CD4-positive, alpha-beta T cell treated with Interleukin-15 for 1 hour (primary cell): Measurements from ENCODE around the gene OXT.
"Not testable (repeated sequence)": the region's sequence is repeated elsewhere in the genome, so short reads cannot be mapped to it uniquely, and the experiment has no call there.

Experiments
- DNase-seq: peaks from one replicate; pipeline ENCODE4 v3.0.0-alpha.2; 2020

Gene OXT

DNA sequence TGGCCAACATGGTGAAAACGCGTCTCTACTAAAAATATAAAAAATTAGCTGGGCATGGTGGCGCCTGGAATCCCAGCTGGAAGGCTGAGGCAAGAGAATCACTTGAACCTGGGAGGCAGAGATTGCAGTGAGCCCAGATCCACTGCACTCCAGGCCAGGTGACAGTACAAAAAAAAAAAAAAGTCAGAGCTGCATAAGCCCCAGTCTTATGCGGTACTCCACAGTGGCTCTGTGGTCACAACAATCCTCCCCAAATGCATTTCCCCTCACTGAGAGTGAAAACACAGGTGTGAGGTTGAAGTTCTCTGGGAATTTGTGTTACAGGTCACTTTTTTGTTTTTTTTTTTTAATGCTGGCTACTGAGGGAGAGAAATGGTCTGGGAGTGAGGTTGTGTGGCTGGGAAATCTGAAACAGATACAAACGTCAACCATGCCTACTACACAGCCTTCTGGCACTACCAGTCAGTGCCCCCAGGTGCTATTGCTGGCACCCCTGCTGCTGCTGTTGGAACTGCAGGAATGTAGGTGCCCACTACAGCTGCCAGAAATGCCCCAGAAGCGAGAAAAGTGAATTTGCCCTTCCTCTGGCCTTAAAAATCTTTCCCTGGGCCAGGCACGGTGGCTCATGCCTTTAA, 19.9 kb upstream of the OXT start:
- no peak for DNase-seq

GRCh38 chr20:3059489-3059888, 11.9 kb upstream of the OXT start:
- DNase-seq: no peak

- DNase-seq: not testable (repeated sequence)
Measured at GRCh38 chr20:3064119-3064518, 7.3 kb upstream of the OXT start.

DNA sequence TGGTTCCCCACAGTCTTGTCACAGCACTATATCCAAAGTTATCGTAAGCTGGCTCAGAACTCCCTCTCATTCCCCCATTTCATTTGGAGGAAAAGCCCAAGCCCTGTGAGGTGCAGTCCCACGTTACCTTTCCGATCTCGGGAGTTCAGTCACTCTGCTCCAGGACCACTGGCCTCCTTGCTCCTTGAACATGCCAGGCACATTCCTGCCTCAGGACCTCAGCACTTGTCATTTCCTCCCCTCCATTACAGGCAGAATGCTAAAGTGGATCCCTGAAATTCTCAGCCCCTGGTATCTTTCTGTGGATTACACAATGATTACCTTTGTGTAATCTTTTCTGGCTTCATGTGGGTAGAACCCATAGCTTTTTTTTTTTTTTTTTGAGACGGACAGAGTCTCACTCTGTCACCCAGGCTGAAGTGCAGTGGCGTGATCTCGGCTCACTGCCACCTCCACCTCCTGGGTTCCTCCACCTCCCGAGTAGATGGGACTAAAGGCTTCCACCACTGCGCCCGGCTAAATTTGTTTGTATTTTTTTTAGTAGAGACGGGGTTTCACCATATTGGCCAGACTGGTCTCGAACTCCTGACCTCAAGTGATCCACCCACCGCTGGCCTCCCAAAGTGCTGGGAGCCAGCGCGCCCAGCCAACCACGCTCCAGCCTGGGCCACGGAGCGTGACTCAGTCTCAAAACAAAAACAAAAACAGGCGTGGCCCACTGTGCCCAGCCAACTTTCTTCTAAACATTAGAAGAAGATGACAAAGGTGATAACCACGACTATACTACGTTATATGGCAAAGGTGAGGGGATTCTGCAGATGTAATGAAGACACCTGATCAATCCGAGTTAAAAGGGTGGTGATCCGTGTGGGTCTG, 4.0 kb upstream of the OXT start:
- DNase-seq: no peak

DNA sequence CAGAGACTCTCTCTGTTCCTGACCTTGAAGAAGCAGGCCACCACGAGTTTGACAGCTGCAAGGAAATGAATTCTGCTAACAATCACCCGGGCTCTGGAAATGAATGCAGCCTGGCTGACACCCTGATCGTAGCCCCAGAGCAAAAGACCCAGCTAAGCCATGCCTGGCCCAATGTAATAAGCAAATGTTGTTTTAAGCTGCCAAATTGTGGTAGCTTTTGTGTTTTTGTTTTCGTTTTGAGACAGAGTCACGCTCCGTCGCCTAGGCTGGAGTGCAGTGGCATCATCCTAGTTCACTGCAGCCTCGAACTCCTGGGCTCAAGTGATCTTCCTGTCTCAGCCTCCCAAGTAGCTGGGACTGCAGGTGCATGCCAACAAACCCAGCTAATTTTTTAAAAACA, 3.3 kb upstream of the OXT start:
- DNase-seq: no peak

- peak; percentile 44 for DNase-seq
Measured at GRCh38 chr20:3068986-3069900, 2.2 kb upstream of the OXT start.

GRCh38 chr20:3070725-3071124, 695 bp upstream of the OXT start:
- no peak for DNase-seq

DNA sequence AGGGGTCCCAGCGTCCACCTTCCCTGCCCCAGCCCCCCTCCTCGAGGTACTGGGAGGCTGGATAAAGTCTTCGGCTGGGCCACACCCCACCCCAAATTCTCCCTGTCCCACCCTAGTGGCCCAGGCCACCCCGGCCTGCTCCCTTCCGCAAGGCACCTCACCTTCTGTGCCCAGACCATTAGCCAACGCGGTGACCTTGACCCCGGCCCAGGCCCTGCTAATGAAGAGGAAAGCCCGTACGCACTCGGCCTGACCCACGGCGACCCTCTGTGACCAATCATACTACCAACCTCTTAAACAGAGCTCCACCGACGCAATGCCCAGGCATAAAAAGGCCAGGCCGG, 182 bp upstream of the OXT start:
- no peak for DNase-seq

DNA sequence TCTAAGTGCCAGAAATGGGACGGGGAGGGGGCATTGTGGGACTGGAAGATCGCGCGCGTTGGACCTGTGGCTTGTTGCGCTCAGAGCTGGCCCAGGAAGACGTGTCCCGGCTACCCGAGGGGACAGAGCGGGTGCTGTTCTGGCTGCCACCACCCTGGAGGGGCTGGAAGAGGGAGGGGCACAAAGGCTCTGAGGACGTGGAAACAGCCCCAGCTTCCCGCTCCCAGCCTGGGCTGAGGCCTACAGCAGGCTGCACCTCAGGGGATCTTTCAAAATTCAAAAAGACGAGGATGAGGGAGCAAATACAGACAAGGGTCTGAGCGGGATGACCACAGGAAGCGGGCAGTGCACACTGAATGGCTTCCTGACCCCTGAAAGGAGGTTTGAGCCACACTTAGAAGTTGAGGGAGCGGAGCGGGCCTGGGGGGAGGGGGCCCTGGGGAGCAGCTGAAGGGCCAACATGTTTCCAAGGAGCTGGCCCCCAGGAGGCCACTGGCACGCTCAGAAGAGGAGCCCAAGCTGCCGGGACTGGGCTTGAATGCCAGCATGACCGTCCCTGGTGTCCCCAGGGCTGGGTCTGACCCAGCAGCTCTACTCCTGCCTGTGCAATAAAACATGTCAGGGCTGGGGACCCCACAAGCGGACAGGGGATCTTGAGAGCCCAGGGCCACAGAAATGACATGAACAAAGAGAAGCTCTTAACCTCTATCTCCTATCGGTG, 1.3 kb downstream of the OXT start:
- DNase-seq: no peak

- not testable (repeated sequence) for DNase-seq
Measured at GRCh38 chr20:3073251-3073643, 1.8 kb downstream of the OXT start.

GRCh38 chr20:3074812-3075211, 3.4 kb downstream of the OXT start:
- no peak for DNase-seq

- DNase-seq: not testable (repeated sequence)
Measured at GRCh38 chr20:3075315-3075714, 3.9 kb downstream of the OXT start.

GRCh38 chr20:3077618-3078134, 6.3 kb downstream of the OXT start:
- DNase-seq: no peak

- no peak for DNase-seq
Measured at GRCh38 chr20:3080939-3081388, 9.5 kb downstream of the OXT start.

DNA sequence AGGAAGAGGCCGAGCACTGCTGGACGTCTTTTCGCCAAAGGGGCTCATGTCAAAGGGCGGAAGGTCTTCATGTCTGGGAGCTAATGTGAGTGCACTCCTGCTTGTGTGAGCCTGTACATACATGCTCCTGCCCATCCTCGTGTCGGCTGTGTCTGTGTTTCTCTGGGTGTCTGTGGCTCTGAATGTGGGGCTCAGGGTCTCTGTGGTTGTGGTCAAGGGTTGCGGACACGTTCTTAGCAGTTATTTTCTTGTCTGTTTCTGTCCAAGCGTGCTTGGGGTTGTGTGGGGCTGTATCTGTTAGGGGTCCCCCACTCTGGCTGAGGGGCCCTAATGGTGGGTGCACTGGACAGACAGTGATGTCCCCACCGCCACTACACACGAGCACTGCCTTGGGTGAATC, 10.2 kb downstream of the OXT start:
- DNase-seq: no peak

GRCh38 chr20:3082306-3082951, 11.0 kb downstream of the OXT start:
- no peak for DNase-seq

- DNase-seq: no peak
Measured at GRCh38 chr20:3082955-3083952, 11.8 kb downstream of the OXT start.

- no peak for DNase-seq
Measured at GRCh38 chr20:3084283-3084985, 13.0 kb downstream of the OXT start, which contains the start of gene AVP. AVP (minus strand) TSS chr20:3084724; CDS start chr20:3084674, 50 bp downstream.

- no peak for DNase-seq
Measured at GRCh38 chr20:3084986-3085360, 13.6 kb downstream of the OXT start.

- no peak for DNase-seq
Measured at GRCh38 chr20:3085571-3086072, 14.2 kb downstream of the OXT start.
